MCF 10A (cell line): ENCODE measurements around the gene PDE1A. TPM values are rescaled to one million over a fixed set of nuclear protein-coding genes. Genes with fewer than 3 reads are reported as not detected.

Experiments
- BruUV-seq: library from RNA; stranded (reverse); fragments of 400-500 nt; replicated peaks from 2 replicates; lab custom pipeline; 2021; lab: Mats Ljungman, UMichigan
- CTCF ChIA-PET: fragments of 300-600 bp; sonication (Branson Sonifier 250); formaldehyde crosslinking; extraction: SDS; loops from one replicate; lab custom pipeline; 2021; ENCODE audit warnings: antibody characterized with exemption, inconsistent platforms; lab: Yijun Ruan, JAX
- POLR2A ChIA-PET: fragments of 300-600, 350-650 bp; sonication (Branson Sonifier 250); formaldehyde crosslinking; extraction: SDS; loops from one replicate; lab custom pipeline; 2020; ENCODE audit warnings: antibody characterized with exemption, inconsistent platforms; lab: Yijun Ruan, JAX
- DNase-seq: peaks from one replicate; pipeline ENCODE4 v3.0.0-alpha.2; 2018; ENCODE audit not compliant: unreplicated experiment
- H3K27ac Mint-ChIP-seq: one replicate; pipeline ENCODE4 v1.8.0; 2022; ENCODE audit warnings: mild to moderate bottlenecking, low read depth, mixed read lengths; ENCODE audit not compliant: unreplicated experiment
- H3K27me3 Mint-ChIP-seq: one replicate; pipeline ENCODE4 v1.8.0; 2022; ENCODE audit warnings: mixed read lengths; ENCODE audit not compliant: insufficient read depth, unreplicated experiment
- H3K36me3 Mint-ChIP-seq: one replicate; pipeline ENCODE4 v1.8.0; 2022; ENCODE audit warnings: mild to moderate bottlenecking, moderate library complexity, mixed read lengths; ENCODE audit not compliant: insufficient read depth, unreplicated experiment
- H3K4me1 Mint-ChIP-seq: one replicate; pipeline ENCODE4 v1.8.0; 2022; ENCODE audit warnings: mixed read lengths; ENCODE audit not compliant: insufficient read depth, unreplicated experiment
- H3K4me3 Mint-ChIP-seq: one replicate; pipeline ENCODE4 v1.8.0; 2022; ENCODE audit warnings: mild to moderate bottlenecking, moderate library complexity, mixed read lengths; ENCODE audit not compliant: unreplicated experiment
- H3K9me3 Mint-ChIP-seq: one replicate; pipeline ENCODE4 v1.8.0; 2022; ENCODE audit warnings: mixed read lengths; ENCODE audit not compliant: unreplicated experiment
- intact Hi-C: fragments of 100-400 bp; cut with micrococcal nuclease; formaldehyde crosslinking; loops from 2 replicates; pipeline ENCODE4 v1.14.1; 2022
- total RNA-seq: library from RNA; stranded (reverse); gene quantifications from 2 replicates; pipeline ENCODE4 v1.2.3, GENCODE V29; 2022
- TF ChIP-seq, protein P1 (sequence below): fragments of 200-600 bp; IDR thresholded peaks from one replicate; pipeline ENCODE4 v1.8.0; 2022; ENCODE audit warnings: antibody characterized with exemption, mild to moderate bottlenecking; ENCODE audit not compliant: unreplicated experiment

The PDE1A gene
- total RNA-seq, 1 experiment from 2014 or later, result 0.30 TPM

- DNase-seq, result no peak
- H3K4me1 Mint-ChIP-seq, result no peaks in the 10 kb centered on the region
- CTCF ChIA-PET, result interaction anchor here (0.7 kb wide), 1 partner anchor 596 kb away, joined by 3 read pairs; no protein-coding TSS in a partner anchor
- no TSS peak for BruUV-seq
- H3K4me3 Mint-ChIP-seq, result no peak overlapping the region
- POLR2A ChIA-PET, result no interaction called here
- TF ChIP-seq, protein P1, sequence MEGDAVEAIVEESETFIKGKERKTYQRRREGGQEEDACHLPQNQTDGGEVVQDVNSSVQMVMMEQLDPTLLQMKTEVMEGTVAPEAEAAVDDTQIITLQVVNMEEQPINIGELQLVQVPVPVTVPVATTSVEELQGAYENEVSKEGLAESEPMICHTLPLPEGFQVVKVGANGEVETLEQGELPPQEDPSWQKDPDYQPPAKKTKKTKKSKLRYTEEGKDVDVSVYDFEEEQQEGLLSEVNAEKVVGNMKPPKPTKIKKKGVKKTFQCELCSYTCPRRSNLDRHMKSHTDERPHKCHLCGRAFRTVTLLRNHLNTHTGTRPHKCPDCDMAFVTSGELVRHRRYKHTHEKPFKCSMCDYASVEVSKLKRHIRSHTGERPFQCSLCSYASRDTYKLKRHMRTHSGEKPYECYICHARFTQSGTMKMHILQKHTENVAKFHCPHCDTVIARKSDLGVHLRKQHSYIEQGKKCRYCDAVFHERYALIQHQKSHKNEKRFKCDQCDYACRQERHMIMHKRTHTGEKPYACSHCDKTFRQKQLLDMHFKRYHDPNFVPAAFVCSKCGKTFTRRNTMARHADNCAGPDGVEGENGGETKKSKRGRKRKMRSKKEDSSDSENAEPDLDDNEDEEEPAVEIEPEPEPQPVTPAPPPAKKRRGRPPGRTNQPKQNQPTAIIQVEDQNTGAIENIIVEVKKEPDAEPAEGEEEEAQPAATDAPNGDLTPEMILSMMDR, result no peak
- H3K9me3 Mint-ChIP-seq, result no peaks in the 10 kb centered on the region
- H3K27me3 Mint-ChIP-seq, result no peaks in the 10 kb centered on the region
- peaks cover 7% of the 10 kb centered on the region for H3K36me3 Mint-ChIP-seq
- H3K27ac Mint-ChIP-seq, result no peak overlapping the region
- intact Hi-C loops, result no loop called here
These were observed 25.7 kb upstream of the PDE1A start for GRCh38 chr2:182452456-182452990.

- CTCF ChIA-PET, result interaction anchor here (0.6 to 1.4 kb wide), 2 partner anchors 16 to 33 kb away, joined by 3 read pairs; no protein-coding TSS in a partner anchor
- POLR2A ChIA-PET, result interaction anchor here (0.6 kb wide), 1 partner anchor 199 kb away, joined by 3 read pairs; no protein-coding TSS in a partner anchor
- no peak overlapping the region for H3K27ac Mint-ChIP-seq
- TF ChIP-seq, protein P1, result no peak
- peaks cover 7% of the 10 kb centered on the region for H3K4me1 Mint-ChIP-seq
- intact Hi-C loops, result no loop called here
- no peak overlapping the region for H3K4me3 Mint-ChIP-seq
- H3K36me3 Mint-ChIP-seq, result peaks cover 14% of the 10 kb centered on the region
- no peaks in the 10 kb centered on the region for H3K27me3 Mint-ChIP-seq
- DNase-seq, result no peak
- BruUV-seq, result no TSS peak
- no peaks in the 10 kb centered on the region for H3K9me3 Mint-ChIP-seq
These were observed 21.5 kb upstream of the PDE1A start for GRCh38 chr2:182448371-182448770.

GRCh38 chr2:182447863-182448262, 21.0 kb upstream of the PDE1A start:
- no peak overlapping the region for H3K27ac Mint-ChIP-seq
- DNase-seq, result peak; percentile 25
- TF ChIP-seq, protein P1, result no peak
- BruUV-seq, result no TSS peak
- CTCF ChIA-PET, result interaction anchor here (0.5 to 1.4 kb wide), 4 partner anchors 15 to 1447 kb away, joined by 3 read pairs; no protein-coding TSS in a partner anchor
- peaks cover 7% of the 10 kb centered on the region for H3K4me1 Mint-ChIP-seq
- no peaks in the 10 kb centered on the region for H3K27me3 Mint-ChIP-seq
- H3K9me3 Mint-ChIP-seq, result no peaks in the 10 kb centered on the region
- POLR2A ChIA-PET, result interaction anchor here (0.6 kb wide), 1 partner anchor 199 kb away, joined by 3 read pairs; no protein-coding TSS in a partner anchor
- H3K4me3 Mint-ChIP-seq, result no peak overlapping the region
- intact Hi-C loops, result no loop called here
- peaks cover 14% of the 10 kb centered on the region for H3K36me3 Mint-ChIP-seq

- Mint-ChIP-seq H3K27ac (no peak overlapping the region), H3K36me3 (peaks cover 14% of the 10 kb centered on the region), H3K27me3 (no peaks in the 10 kb centered on the region), H3K4me3 (no peak overlapping the region), H3K4me1 (peaks cover 7% of the 10 kb centered on the region), H3K9me3 (no peaks in the 10 kb centered on the region)
- no peak for DNase-seq
- TF ChIP-seq, protein P1, result no peak
- POLR2A ChIA-PET, result no interaction called here
- CTCF ChIA-PET, result interaction anchor here (0.5 to 1.4 kb wide), 2 partner anchors 14 to 78 kb away, joined by 3 read pairs; no protein-coding TSS in a partner anchor
- BruUV-seq, result no TSS peak
- intact Hi-C loops, result no loop called here
These were observed 20.3 kb upstream of the PDE1A start for GRCh38 chr2:182447163-182447562.
